Ascending aorta (tissue), 2 donors: Measurements from ENCODE around the gene TTLL6. TPM values are rescaled to one million over a fixed set of nuclear protein-coding genes. Genes with fewer than 3 reads are reported as not detected.

Source experiments
- DNase-seq, 2 donors: peaks; one replicate each; pipeline ENCODE4 v3.0.0-alpha.2; 2019; ENCODE audit warnings: low spot score in 2 of 2
- H3K27ac ChIP-seq, 2 donors: fragments of 200-600 bp; sonication (generic); one replicate each; pipeline ENCODE4 v1.5.1; 2016 to 2017; ENCODE audit warnings: mild to moderate bottlenecking in 1 of 2
- H3K27me3 ChIP-seq: fragments of 200-600 bp; sonication (generic); one replicate; pipeline ENCODE4 v1.5.1; 2017
- H3K36me3 ChIP-seq, 2 donors: fragments of 200-600 bp; sonication (generic); one replicate each; pipeline ENCODE4 v1.5.1; 2016
- H3K4me1 ChIP-seq, 2 donors: fragments of 200-600 bp; sonication (generic); one replicate each; pipeline ENCODE4 v1.5.1; 2016 to 2017; ENCODE audit warnings: mild to moderate bottlenecking in 1 of 2
- H3K4me3 ChIP-seq, 2 donors: fragments of 200-600 bp; sonication (generic); one replicate each; pipeline ENCODE4 v1.5.1; 2016 to 2017; ENCODE audit warnings: mild to moderate bottlenecking in 1 of 2
- H3K9me3 ChIP-seq, 2 donors: fragments of 200-600 bp; sonication (generic); one replicate each; pipeline ENCODE4 v1.5.1; 2016
- intact Hi-C: fragments of 100-400 bp; cut with DNase I; formaldehyde crosslinking; loops from one replicate; pipeline ENCODE4 v1.15.1; 2023
- total RNA-seq: library from RNA; depleted of rRNA; stranded (reverse); fragments of >200 nt; gene quantifications from one replicate; pipeline ENCODE4 v1.1.0, GENCODE V29; 2016
- TF ChIP-seq, protein P1 (sequence below), 3 experiments: fragments of 200-600 bp in 2 of 3; fragments of 450-650 bp in 1 of 3; sonication (generic) in 2 of 3; IDR thresholded peaks; one replicate each; pipeline ENCODE4 v1.5.1; 2016 to 2019; ENCODE audit warnings: antibody characterized with exemption in 3 of 3, mild to moderate bottlenecking in 1 of 3, moderate library complexity in 1 of 3

Gene TTLL6
- total RNA-seq, 1 donor from 2014 or later: not detected

DNA sequence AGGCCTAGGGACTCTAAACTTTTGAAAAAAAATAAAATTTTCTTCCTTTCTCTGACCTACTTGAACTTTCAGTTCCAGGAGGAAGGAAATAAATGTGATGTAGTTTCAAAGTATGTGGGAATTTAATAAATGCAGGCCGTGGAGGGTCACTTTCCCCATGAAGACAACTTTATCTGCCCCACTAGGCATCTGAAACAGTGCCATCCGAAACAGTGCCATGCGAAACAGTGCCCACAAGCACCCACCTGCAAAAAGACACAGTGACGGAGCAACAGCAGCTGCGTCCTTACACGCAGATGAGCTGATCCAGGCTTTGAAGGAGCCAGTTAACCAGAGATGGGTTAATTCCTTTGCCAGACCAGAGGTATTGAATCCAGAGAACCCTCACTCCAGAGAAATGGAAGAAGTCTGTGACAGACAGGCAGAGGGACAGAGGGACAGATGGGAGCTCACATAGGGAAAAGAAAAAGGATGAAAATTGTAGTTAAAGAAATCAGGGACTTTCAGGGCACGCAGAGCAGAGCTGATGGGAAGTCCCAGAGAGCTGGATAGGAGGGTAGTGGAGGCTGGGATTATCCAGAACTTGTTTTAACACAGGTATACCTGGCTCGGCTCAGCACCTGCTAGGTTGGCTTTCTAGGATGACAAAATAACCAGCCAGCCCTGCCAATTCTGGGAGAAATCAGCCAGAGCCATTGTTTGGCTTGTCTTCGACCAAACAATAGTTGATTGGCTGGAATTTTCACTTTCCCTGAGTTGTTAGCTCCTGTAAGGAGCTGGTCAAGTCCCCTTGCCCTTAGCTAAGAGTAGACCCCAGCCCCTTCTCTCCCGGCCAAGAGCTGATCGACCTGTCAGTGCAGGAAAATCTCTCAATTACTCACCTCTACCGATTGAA is 71.4 kb downstream of the TTLL6 start:
- Histone ChIP-seq H3K27me3 (peaks cover 44% of the 10 kb centered on the region), H3K9me3 (no peaks in the 10 kb centered on the region), H3K4me1 (no peaks in the 10 kb centered on the region), H3K4me3 (no peak overlapping the region), H3K36me3 (no peaks in the 10 kb centered on the region), H3K27ac (no peak overlapping the region)
- intact Hi-C loops: no loop called here
- TF ChIP-seq, protein P1, sequence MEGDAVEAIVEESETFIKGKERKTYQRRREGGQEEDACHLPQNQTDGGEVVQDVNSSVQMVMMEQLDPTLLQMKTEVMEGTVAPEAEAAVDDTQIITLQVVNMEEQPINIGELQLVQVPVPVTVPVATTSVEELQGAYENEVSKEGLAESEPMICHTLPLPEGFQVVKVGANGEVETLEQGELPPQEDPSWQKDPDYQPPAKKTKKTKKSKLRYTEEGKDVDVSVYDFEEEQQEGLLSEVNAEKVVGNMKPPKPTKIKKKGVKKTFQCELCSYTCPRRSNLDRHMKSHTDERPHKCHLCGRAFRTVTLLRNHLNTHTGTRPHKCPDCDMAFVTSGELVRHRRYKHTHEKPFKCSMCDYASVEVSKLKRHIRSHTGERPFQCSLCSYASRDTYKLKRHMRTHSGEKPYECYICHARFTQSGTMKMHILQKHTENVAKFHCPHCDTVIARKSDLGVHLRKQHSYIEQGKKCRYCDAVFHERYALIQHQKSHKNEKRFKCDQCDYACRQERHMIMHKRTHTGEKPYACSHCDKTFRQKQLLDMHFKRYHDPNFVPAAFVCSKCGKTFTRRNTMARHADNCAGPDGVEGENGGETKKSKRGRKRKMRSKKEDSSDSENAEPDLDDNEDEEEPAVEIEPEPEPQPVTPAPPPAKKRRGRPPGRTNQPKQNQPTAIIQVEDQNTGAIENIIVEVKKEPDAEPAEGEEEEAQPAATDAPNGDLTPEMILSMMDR (IDR thresholded peaks at IDR 0.05): no peak
- DNase-seq: no peak

DNA sequence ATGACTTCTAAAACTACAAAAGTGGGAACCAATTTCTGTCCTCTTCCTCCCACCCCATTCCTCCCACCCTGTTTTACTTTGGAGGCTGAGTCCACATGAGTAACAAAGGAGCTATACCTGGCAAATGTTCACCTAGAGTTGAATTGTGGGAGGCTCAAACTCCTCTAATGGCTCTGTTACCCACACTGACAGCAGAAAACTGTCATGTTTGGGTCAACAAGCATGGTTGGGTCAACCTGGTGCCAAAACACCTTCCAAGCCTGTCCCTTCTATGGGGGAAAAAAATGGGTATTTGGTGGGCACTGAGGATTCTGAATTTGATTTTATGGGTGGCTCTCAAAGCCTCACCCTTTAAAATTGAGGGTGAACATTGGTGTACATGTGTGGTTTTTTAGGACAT is 76.5 kb downstream of the TTLL6 start:
- Histone ChIP-seq H3K27ac (no peak overlapping the region), H3K4me3 (no peak overlapping the region), H3K36me3 (no peaks in the 10 kb centered on the region), H3K27me3 (peaks cover 20% of the 10 kb centered on the region), H3K9me3 (no peaks in the 10 kb centered on the region), H3K4me1 (no peaks in the 10 kb centered on the region)
- no peak for DNase-seq
- intact Hi-C loops: no loop called here
- TF ChIP-seq, protein P1 (IDR thresholded peaks at IDR 0.05): no peak

DNA sequence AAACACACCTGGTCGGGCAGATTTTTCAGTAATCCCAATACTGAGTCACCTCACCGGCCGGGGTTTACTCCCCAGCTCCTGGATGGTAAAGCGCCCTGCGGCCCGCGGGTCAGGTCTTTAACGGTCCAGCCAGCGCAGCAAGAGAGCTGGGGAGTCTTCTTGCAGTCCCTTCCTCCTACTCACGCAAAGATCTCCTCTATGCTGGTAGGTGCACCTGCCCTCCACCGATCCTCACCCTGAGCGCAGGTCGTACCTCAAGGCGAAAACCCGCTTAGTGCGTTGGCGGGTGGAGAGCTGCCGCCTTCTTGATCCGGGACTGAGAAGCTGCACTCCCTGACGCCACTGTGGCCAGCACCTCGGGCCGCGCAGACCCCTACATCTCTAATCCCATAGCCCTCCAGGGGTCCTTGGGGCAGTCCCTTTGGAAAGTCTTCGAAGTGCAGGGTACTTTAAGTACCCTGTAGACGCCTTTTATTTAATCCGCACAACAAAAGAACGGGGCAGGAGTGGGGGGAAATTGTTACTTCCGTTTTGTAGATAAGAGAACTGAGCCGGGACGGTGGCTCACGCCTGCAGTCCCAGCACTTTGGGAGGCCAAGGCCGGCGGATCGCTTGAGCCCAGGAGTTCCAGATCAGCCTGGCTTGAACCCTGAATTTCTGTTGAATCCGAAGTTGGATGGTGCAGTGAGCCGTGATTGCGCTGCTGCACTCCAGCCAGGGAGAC is 78.1 kb downstream of the TTLL6 start:
- Histone ChIP-seq H3K9me3 (no peaks in the 10 kb centered on the region), H3K36me3 (no peaks in the 10 kb centered on the region), H3K4me3 (no peak overlapping the region), H3K4me1 (no peaks in the 10 kb centered on the region), H3K27me3 (peaks cover 20% of the 10 kb centered on the region), H3K27ac (no peak overlapping the region)
- DNase-seq: no peak
- TF ChIP-seq, protein P1 (IDR thresholded peaks at IDR 0.05): no peak
- intact Hi-C loops: no loop called here

DNA sequence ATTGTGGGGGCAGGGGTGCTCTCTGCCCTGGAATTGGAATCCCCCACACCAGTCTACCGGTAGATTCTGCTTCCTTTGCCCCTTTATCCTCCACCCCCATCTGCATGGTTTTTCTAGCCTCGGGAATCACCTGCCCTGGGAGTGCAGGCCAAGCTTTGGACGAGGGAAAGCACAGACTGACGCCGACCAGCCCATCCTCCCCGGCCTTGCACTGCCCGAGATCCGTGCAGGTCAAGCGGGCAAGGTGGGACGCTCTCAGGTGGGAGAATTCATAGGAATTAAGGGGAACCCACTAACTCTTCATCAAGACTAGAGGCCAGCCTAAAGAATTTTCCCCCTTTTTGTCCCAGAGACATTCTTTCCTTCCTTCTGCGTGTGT is 78.6 kb downstream of the TTLL6 start:
- intact Hi-C loops: no loop called here
- TF ChIP-seq, protein P1 (IDR thresholded peaks at IDR 0.05): no peak
- Histone ChIP-seq H3K9me3 (no peaks in the 10 kb centered on the region), H3K4me3 (no peak overlapping the region), H3K36me3 (no peaks in the 10 kb centered on the region), H3K4me1 (no peaks in the 10 kb centered on the region), H3K27ac (no peak overlapping the region), H3K27me3 (peaks cover 20% of the 10 kb centered on the region)
- no peak for DNase-seq

DNA sequence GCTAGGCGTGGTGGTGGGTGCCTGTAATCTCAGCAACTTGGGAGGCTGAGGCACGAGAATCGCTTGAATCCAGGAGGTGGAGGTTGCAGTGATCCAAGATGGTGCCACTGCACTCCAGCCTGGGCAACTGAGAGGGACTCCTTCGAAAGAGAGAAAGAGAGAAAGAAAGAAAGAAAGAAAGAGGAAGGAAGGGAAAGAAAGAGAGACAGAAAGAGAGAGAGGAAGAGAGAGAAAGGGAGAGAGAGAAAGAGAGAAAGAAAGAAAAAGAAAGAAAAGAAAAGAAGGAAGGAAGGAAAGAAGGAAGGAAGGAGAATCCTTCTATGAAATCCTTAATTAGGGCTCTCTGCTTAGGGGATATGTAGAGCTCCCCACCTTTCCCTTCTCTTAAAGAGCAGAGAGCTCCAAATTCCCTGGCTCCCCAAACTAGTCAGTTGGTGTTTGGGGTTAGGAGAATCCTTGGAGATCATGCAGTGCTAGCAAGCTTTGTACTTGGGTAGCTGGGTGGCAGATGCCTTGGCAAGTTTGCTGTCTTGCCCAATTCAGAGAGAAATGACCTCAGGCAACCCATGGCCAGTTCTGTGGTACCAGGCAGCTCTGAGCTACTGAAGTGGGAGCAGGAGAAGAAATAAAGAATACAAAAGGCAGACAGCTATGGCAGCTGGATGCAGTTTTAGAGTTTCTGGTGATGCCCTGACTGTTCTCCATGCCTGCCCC is 79.5 kb downstream of the TTLL6 start:
- intact Hi-C loops: no loop called here
- H3K9me3 ChIP-seq: no peaks in the 10 kb centered on the region

More for the DNA sequence above, 79.5 kb downstream of the TTLL6 start:
- DNase-seq: no peak
- TF ChIP-seq, protein P1 (IDR thresholded peaks at IDR 0.05): no peak
- Histone ChIP-seq H3K27me3 (peaks cover 29% of the 10 kb centered on the region), H3K36me3 (no peaks in the 10 kb centered on the region), H3K4me1 (no peaks in the 10 kb centered on the region), H3K27ac (no peak overlapping the region), H3K4me3 (no peak overlapping the region)
